ENCODE measurements around the gene TNRC6B.
"Not testable (repeated sequence)": the region's sequence is repeated elsewhere in the genome, so short reads cannot be mapped to it uniquely, and the experiment has no call there.

Gene TNRC6B

DNA sequence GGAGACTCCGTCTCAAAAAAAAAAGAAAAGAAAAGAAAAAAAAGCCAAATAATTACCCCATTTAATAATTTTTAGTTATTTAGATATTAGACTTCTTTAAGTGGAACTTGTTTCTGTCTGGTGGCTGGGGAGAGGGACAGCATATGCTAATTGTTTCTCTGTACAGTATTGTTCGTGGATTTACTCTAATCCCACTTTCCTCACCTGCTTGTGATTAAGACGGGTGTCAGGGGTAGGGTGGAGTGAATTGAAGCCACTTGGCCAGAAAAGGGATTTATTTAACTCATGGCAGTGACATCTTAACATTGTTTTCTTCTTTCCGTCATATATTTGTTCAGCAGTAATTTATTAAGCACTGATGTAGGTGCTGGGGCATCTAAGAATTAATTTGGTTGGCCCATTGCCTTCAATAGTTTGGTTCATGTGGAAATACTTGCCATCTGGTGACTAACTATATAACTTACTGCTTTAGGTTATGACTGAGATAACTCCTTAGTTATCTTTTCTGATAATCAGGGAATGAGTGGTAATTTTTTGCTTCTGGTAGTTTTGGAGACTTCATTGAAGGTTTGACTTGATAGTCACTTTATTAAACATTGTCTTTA is 4.6 kb downstream of the TNRC6B start:
- no peak for DNase-seq (ENCODE audit: low read depth)

DNA sequence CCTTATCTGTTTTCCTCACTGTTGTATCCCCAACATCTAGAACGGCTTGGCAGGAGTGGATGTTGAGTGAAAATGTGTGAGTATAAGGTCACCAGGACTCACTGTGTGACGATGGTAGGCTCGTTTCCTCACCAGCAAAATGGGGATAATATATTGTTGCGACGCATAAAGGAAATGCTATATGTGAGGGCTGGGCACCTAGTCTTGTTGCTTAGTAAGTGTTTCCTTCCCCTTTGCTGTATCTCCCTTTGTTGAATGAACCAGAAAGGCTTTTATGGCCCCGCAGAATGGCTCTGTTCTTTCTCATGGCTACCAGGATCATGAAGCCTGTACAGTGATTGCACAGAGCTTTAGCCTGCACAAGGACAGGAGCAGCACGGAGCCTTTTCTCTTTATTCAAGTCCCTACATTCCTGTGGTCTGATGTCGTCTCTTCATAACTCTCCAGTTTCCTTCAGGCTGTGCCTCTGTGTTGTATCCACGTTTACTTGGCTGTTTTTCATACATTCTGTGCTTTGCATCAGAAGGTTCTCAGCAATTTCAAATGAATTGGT is 5.4 kb downstream of the TNRC6B start:
- no peak for DNase-seq (ENCODE audit: low read depth)

DNA sequence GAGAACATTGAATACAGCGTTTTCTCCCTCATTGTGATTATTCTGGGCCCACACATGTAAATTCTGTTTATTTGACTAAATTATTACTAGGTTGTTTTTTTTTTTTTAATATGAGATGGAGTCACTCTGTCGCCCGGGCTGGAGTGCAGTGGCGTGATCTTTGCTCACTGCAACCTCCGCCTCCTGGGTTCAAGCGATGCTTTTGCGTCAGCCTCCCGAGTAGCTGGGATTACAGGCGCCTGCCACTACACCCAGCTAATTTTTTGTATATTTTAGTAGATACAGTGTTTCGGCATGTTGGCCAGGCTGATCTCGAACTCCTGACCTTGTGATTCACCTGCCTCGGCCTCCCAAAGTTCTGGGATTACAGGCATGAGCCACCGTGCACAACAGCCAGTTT is 5.9 kb downstream of the TNRC6B start:
- not testable (repeated sequence) for DNase-seq (ENCODE audit: low read depth)

- DNase-seq (ENCODE audit: low read depth) = no peak
These were observed 9.7 kb downstream of the TNRC6B start for GRCh38 chr22:40187389-40187788.

- DNase-seq (ENCODE audit: low read depth) = no peak
These were observed 12.3 kb downstream of the TNRC6B start for GRCh38 chr22:40189997-40190396.

GRCh38 chr22:40190501-40190900 is 12.8 kb downstream of the TNRC6B start:
- DNase-seq (ENCODE audit: low read depth) = no peak

DNA sequence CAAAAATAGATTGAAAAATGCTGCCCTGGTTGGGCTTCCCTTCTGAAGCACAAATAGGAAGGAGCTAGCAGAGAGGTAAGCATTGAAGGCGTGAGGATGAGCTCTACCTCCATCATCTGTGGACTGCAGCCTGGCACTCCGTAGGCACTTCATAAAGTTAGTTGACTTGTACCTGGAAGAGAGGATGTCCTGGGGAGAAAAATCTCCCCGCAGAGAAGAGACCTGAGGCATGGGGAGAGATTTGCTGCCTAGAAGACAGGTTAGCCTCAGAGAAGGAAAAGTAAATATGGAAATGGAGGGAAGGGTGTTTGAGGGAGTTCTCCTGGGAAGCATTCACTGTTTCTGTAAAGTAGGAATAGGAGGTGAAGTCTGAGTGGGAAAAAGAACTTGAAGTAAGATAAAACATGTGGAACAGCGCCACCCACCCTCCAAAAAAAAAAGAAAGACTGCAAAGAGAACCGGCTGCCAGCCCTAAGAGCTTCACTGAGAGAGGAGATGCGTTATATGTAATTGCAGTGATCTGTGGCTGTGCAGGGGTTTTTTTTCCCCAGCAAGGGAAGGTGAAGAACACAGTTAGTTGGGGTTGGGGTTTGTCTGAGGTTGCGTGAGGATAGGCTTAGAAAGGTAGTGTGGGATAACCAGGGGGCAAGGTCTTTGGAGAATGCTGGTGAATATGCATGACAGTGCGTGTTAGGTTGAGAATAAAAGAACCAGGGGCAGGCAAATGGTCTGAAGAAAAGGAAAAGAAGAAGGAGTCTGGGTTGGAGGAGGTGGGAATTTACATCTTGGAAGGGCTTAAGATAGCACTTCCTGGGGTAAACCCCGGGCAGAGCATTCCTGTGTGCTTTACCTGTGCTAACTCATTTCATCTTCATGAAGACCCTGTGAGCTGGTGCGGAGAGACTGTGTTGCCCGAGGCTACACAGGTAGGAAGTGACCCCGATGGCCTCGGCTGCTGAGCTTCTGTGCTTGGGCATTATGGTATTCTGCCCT is 16.0 kb downstream of the TNRC6B start:
- DNase-seq (ENCODE audit: low read depth) = no peak

GRCh38 chr22:40194656-40195055 is 16.9 kb downstream of the TNRC6B start:
- no peak for DNase-seq (ENCODE audit: low read depth)

DNA sequence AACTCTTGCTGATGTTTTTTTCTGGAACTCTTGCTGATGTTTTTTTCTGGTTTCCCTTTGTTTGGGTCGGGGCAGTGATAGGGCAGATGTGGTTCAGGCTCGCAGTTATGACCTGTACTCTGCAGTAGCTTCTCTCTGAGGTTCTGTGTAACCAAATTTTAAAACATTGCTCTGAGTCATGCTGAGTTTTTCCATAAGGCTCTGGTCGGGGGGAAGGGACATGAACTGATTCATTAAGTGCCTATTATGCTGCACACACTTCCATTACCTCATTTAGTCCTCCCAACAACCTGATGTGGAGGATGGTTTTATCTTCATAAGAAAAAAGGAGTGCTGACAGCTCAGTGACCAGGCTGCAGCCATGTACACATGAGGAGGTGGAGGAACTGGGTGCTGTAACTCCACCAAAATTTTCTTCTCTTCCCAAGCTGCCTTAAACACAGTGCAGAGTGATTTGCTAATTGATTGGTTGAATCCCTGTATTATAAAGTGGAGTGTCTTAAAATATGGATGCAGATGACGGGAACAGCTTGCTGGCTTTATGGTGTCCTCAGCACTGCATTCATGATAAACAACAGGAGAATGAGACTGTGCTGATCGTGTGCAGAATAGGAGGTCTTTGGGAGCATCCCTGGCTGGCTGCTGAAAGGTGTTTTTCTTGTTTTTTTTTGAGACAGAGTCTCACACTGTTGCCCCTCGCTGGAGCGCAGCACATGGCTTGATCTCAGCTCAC is 19.1 kb downstream of the TNRC6B start:
- DNase-seq (ENCODE audit: low read depth) = no peak

DNA sequence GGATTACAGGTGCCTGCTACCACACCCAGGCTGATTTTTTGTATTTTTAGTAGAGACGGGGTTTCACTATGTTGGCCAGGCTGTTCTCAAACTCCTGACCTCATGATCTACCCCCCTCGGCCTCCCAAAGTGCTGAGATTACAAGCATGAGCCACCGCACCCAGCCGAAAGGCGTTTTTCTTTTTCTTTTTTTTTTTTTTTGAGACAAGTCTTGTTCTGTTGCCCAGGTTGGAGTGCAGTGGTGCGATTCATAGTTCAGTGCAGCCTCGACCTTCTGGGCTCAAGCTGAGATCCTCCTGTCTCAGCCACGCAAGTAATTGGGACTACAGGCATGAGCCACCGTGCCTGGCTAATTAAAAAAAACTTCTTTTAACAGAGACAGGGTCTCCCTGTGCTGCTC is 19.7 kb downstream of the TNRC6B start:
- DNase-seq (ENCODE audit: low read depth) = not testable (repeated sequence)

DNA sequence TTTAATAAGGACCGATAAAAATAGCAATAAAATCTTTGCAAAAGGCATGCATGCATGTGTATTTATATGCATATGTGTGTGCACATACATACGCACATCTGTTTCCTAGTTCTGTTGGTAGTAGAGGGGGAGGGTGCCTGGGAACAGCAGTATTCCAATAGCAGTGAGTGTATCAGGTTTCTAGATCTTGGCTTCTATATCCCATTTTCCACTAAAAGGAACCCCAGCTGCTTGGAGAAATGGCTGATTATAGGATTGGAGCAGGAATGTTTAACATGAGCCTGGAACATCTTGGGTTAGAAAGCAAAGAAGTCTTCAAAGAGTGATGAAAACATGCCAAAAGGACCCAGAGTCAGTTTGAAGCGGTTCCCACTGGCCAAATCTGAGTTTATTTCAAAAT is 21.0 kb downstream of the TNRC6B start:
- DNase-seq (ENCODE audit: low read depth) = no peak

GRCh38 chr22:40199223-40199622 is 21.5 kb downstream of the TNRC6B start:
- no peak for DNase-seq (ENCODE audit: low read depth)

DNA sequence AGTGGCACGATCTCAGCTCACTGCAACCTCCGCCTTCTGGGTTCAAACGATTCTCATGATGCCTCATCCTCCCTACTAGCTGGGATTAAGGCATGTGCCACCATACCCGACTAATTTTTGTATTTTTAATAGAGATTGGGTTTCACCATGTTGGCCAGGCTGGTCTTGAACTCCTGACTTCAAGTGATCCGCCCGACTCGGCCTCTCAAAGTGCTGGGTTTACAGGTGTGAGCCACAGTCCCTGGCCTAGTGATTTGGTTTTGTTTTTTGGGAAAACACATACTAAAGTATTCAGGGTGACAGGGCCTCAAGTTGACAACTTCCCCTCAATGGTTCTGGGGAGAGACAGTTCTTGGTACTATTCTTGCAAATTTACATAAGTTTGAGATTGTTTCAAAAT is 22.1 kb downstream of the TNRC6B start:
- DNase-seq (ENCODE audit: low read depth) = no peak

DNA sequence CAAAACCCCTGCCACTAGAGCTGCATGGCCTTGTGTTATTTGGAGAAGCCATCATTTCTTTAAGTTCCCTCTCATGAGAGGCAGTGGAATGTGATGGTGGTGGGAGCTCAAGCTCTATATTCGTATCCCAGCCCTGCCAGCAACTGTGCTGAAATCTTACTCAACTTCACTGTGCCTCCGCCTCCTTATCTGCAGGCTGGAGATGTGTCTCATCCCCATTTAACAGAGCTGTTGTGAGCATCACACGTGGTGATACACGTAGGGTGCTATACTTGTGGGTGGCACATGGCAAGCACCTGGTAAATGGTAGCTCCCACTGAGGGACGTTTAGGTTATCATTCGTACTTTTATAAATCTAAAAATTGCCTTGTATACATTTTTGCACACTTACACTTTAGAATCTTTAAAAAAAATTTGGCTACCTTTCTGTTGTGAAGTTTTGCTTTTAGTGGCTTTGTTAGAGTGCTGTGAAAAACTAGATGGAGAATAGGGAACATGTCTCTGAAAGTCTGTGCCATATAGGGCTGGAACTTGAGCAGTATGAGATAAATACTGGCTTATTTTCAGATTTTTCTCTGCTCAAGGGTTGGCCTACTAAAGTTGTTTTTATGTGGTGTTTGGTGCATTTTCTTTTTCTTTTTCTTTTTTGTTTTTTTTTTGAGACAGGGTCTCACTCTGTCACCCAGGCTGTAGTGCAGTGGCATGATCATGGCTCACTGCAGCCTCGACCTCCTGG is 23.2 kb downstream of the TNRC6B start:
- DNase-seq (ENCODE audit: low read depth) = no peak

DNA sequence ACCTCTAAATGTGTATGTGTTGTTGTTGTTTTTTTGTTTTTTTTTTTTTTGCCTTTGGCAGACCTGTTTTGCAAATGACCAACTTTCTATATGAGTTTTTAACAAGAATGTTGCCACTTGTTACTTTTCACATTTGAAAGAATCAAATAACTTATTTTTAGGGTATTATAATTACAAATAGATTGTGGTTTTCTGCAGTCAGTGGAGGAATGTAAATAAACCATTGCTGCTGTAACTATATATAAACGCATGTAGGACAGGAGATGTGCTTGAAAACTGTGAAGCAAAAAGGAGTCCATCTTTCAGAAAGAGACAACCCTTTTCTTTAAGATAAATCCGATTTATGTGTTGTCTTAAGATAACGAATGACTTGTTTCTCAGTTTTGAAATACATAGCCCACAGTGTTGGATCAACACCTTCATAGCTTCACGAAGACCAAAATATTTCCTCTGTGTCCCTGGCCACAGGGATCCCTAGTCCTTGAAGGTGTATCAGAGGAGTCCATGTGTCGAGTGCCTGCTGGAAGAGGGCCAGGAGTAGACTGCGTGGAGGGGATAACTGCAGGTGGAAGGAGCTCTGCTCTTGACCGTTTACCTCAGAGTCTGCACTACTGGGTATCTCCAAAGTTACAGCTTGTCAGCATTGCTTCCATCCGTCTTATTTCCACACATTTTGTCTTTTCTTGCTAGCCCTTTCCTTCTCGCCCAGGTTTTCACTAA is 24.7 kb downstream of the TNRC6B start:
- no peak for DNase-seq (ENCODE audit: low read depth)

DNA sequence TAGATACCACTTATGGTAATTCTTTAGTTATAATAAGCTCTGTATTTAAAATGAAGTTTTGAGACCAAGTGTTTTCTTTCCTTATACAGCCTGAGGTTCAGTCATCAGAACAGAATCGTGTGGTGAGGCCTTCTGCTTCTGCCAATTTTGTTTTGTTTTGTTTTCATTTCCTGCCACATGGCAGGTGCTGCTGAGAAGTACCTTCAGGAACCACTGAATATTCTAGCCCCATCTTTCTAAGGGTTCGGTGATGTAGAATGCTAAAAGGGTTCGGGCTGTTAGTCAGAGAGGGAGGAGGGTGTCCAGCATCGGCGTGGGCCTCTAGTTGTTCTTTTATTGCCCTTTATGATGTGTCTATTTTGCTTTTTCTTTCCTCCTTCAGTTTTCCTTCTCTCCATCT is 25.8 kb downstream of the TNRC6B start:
- no peak for DNase-seq (ENCODE audit: low read depth)

GRCh38 chr22:40204321-40205116 is 26.8 kb downstream of the TNRC6B start:
- DNase-seq (ENCODE audit: low read depth) = no peak

DNA sequence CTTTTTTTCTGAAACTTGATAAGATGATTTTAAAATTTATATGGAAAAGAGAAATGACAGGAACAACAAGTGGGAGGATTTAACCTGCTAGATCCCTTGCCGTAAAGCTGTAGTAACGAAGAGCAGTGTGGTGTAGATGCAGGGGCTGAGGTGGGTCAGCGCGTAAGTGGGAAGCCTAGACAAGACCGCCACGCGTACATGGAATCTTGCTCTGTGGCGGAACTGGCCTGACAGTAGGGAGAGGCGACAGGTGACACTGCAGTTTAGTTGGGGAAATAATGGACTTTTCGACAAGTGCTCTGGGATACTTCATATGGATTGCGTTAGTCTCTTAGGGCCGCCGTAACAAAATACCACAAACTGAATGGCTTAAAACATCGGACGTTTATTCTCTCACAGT is 28.8 kb downstream of the TNRC6B start:
- DNase-seq (ENCODE audit: low read depth) = no peak

DNA sequence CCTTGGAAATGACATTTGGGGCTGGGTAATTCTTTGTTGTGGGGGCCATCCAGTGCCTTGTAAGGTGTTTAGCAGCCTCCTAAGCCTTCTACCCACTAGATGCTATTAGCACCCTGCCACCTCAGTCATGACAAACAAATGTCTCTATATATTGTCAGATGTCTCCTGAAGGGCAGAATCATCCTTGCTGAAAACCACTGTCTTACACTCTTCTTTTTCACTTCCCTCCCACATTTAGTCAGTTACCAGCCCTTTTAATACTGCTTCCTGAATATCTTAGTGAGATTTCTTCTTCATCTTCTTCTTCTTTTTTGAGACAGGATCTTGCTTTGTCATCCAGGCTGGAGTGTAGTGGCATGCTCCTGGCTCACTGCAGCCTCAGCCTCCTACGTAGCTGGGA is 33.1 kb downstream of the TNRC6B start:
- DNase-seq (ENCODE audit: low read depth) = no peak

GRCh38 chr22:40211476-40212054 is 33.8 kb downstream of the TNRC6B start:
- DNase-seq (ENCODE audit: low read depth) = no peak
